ENCODE measurements around the gene OR52H1. TPM values are rescaled to one million over a fixed set of nuclear protein-coding genes. Genes with fewer than 3 reads are reported as not detected.

The OR52H1 gene
- total RNA-seq, 1 donor from 2014 or later, result not detected

GRCh38 chr11:5550440-5551095 lies 2.2 kb upstream of the OR52H1 start:
- H3K27ac Mint-ChIP-seq, result no peak overlapping the region
- H3K4me2 ChIP-seq, result no peak overlapping the region

GRCh38 chr11:5547982-5548381 lies 358 bp downstream of the OR52H1 start:
- Mint-ChIP-seq H3K9me3 (no peaks in the 10 kb centered on the region), H3K36me3 (no peaks in the 10 kb centered on the region), H3K27ac (no peak overlapping the region), H3K27me3 (ENCODE audit: insufficient read depth, low read depth) (no peaks in the 10 kb centered on the region), H3K4me3 (no peak overlapping the region), H3K4me1 (no peaks in the 10 kb centered on the region)
- Histone ChIP-seq H3K4me1 (no peaks in the 10 kb centered on the region), H3K27me3 (no peaks in the 10 kb centered on the region), H3K79me2 (ENCODE audit: low read depth) (no peaks in the 10 kb centered on the region), H3K9ac (no peak overlapping the region), H3F3A (ENCODE audit: low read depth) (no peaks in the 10 kb centered on the region), H3K36me3 (no peaks in the 10 kb centered on the region), H3K4me3 (no peak overlapping the region), H3K4me2 (no peak overlapping the region), H4K20me1 (ENCODE audit: low read depth) (no peaks in the 10 kb centered on the region), H3K9me3 (ENCODE audit: low read depth) (no peaks in the 10 kb centered on the region), H3K27ac (no peak overlapping the region), H2AFZ (replicated peaks) (no peak overlapping the region)
- TF ChIP-seq EZH2phosphoT487 (IDR thresholded peaks at IDR 0.05) (no peak), EZH2 (IDR thresholded peaks at IDR 0.05) (no peak), CTCF (IDR thresholded peaks at IDR 0.05) (no peak)
- no peak for DNase-seq (ENCODE audit: low spot score)

More at GRCh38 chr11:5550440-5551095, 2.2 kb upstream of the OR52H1 start:
- Histone ChIP-seq H3K4me1 (no peaks in the 10 kb centered on the region), H3F3A (ENCODE audit: low read depth) (no peaks in the 10 kb centered on the region), H2AFZ (replicated peaks) (no peak overlapping the region), H4K20me1 (ENCODE audit: low read depth) (no peaks in the 10 kb centered on the region), H3K4me3 (no peak overlapping the region), H3K9ac (no peak overlapping the region), H3K79me2 (ENCODE audit: low read depth) (no peaks in the 10 kb centered on the region), H3K27ac (no peak overlapping the region), H3K27me3 (no peaks in the 10 kb centered on the region), H3K36me3 (no peaks in the 10 kb centered on the region), H3K9me3 (ENCODE audit: low read depth) (no peaks in the 10 kb centered on the region)
- DNase-seq (ENCODE audit: low spot score), result no peak
- Mint-ChIP-seq H3K4me3 (no peak overlapping the region), H3K27me3 (ENCODE audit: insufficient read depth, low read depth) (no peaks in the 10 kb centered on the region), H3K9me3 (no peaks in the 10 kb centered on the region), H3K36me3 (no peaks in the 10 kb centered on the region), H3K4me1 (no peaks in the 10 kb centered on the region)
- no peak for TF ChIP-seq EZH2 (IDR thresholded peaks at IDR 0.05)
- no peak for TF ChIP-seq EZH2phosphoT487 (IDR thresholded peaks at IDR 0.05)
- TF ChIP-seq CTCF (IDR thresholded peaks at IDR 0.05), result no peak

- no peak overlapping the region for H3K9ac ChIP-seq
- no peak overlapping the region for H2AFZ ChIP-seq (replicated peaks)
- no peaks in the 10 kb centered on the region for H3K36me3 ChIP-seq
- no peak overlapping the region for H3K4me2 ChIP-seq
- no peaks in the 10 kb centered on the region for H3K4me1 Mint-ChIP-seq
- no peaks in the 10 kb centered on the region for H3K36me3 Mint-ChIP-seq
- H3F3A ChIP-seq (ENCODE audit: low read depth), result no peaks in the 10 kb centered on the region
- no peaks in the 10 kb centered on the region for H3K79me2 ChIP-seq (ENCODE audit: low read depth)
- TF ChIP-seq CTCF (IDR thresholded peaks at IDR 0.05), result no peak
- TF ChIP-seq EZH2phosphoT487 (IDR thresholded peaks at IDR 0.05), result no peak
- TF ChIP-seq EZH2 (IDR thresholded peaks at IDR 0.05), result no peak
- no peaks in the 10 kb centered on the region for H3K9me3 Mint-ChIP-seq
- H3K27me3 Mint-ChIP-seq (ENCODE audit: insufficient read depth, low read depth), result no peaks in the 10 kb centered on the region
- no peaks in the 10 kb centered on the region for H3K27me3 ChIP-seq
- H3K4me3 ChIP-seq, result no peak overlapping the region
- no peak overlapping the region for H3K27ac ChIP-seq
- H3K9me3 ChIP-seq (ENCODE audit: low read depth), result no peaks in the 10 kb centered on the region
- H3K27ac Mint-ChIP-seq, result no peak overlapping the region
- no peak for DNase-seq (ENCODE audit: low spot score)
- no peaks in the 10 kb centered on the region for H3K4me1 ChIP-seq
- H4K20me1 ChIP-seq (ENCODE audit: low read depth), result no peaks in the 10 kb centered on the region
- no peak overlapping the region for H3K4me3 Mint-ChIP-seq
These were observed 1.9 kb downstream of the OR52H1 start for GRCh38 chr11:5546457-5546856.

Data from neural progenitor cell (in vitro differentiated cells).